Right forelimb (tissue), 1 donor: ENCODE data around the gene DTWD2.
"Not testable (repeated sequence)": the region's sequence is repeated elsewhere in the genome, so short reads cannot be mapped to it uniquely, and the experiment has no call there.

ENCODE experiments used
- DNase-seq: peaks from one replicate; pipeline ENCODE4 v3.0.0-alpha.2; 2018

DTWD2 gene

DNA sequence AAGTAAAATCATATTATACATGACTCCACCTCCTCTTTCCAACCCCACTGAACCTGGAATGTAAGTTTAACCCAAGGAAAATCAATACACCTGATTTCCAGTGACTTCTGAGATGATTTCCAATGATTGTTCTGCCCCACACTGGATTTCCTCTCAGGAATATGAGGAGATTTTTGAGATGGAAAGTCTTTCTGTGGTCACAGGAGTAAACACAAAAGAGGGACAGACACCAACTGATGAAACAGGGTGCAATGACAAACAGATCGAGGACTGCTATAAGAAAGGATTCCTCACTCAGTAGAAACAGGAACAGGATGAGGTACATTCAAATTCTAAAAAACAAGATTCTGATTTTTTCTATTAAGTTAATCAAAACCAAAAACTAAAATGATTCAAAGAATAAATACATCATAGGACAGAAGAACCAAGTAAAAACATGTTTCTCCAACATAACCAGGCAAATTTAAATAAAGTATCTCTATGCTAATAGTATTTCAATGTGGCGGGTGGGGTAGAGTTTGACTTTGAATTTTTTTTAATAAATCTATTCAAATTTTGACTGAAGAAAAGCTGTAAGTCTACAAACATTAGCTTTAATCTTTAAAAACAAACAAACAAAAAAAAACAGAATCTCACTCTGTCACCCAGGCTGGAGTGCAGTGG lies 42.1 kb downstream of the DTWD2 start:
- no peak for DNase-seq

DNA sequence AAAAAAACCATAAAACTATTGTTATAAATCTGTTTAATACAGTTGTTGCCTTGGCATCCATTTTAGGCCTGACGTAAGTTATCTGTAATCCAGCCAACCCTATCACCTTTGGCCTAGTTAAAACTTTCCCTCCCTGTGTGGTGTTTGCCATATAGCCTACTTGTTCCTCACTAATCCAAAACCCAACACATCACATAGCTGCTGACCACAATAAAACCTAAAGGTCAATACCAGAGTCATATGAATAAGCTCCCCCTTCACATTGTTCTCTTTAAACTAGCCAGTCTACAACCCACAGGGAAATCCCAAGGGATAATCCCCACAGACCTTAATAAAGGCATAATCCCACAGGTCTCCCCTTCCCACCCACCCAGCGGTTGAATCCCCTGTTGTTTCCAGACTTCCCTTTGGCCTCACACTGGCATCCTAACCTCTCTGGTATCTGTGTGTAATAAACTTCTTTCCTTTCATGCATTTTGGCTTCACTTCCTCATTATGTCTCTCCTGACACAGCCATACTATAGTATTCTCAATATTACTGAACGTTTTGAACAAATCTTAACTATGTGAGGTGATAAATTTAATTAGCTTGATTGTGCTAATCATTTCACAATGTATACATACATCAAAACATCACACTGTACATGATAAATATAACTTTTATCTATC lies 50.8 kb downstream of the DTWD2 start:
- no peak for DNase-seq

DNA sequence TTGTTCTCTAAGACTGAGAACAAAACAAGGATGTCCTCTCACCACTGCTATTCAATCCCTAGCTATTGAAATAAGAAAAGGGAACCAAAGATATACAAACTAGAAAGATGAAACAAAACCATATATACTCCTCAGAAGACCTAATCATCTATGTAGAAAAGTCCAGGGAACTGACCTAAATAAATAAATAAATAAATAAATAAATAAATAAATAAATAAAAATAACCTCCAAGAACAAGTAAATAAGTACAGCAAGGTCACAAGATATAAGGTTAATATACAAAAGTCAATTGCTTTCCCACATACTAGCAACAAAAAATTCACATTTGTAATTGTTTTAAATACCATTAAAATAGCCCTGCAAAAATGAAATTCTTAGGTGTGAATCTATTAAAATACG lies 54.6 kb downstream of the DTWD2 start:
- DNase-seq, result no peak

DNA sequence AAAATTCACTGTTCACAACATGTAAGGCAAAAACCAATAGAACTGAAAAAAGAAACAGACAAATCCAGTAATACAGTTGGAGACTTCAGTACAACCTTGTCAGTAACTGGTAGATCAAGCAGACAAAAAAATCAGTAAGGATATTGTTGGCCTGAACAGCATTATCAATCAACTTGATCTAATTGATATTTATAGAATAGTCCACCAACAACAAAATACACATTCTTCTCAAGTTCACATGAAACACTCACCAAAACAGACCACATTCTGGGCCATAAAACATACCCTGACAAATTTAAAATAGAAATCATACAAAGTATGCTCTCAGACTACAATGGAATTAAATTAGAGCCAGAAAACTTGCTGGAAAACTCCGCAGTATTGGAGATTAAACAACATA lies 56.8 kb downstream of the DTWD2 start:
- no peak for DNase-seq

DNA sequence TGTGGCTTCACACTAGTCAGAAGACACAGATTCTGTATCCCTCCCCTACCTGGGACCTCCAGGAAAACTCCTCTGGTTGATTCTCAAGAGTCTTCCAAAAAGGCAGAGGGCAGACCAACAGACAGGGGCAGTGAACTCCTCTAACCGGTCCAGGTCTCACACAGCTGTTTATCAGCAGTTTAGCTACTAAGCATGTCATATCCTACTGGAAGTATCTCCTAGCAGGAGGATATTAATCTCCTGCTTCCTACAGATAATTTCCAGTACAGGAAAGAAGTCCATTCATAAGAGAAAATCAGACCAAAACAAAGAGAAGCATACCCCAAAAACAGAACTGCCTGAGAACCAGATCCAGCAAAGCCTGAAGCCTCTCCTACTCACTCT lies 64.3 kb downstream of the DTWD2 start:
- no peak for DNase-seq

DNA sequence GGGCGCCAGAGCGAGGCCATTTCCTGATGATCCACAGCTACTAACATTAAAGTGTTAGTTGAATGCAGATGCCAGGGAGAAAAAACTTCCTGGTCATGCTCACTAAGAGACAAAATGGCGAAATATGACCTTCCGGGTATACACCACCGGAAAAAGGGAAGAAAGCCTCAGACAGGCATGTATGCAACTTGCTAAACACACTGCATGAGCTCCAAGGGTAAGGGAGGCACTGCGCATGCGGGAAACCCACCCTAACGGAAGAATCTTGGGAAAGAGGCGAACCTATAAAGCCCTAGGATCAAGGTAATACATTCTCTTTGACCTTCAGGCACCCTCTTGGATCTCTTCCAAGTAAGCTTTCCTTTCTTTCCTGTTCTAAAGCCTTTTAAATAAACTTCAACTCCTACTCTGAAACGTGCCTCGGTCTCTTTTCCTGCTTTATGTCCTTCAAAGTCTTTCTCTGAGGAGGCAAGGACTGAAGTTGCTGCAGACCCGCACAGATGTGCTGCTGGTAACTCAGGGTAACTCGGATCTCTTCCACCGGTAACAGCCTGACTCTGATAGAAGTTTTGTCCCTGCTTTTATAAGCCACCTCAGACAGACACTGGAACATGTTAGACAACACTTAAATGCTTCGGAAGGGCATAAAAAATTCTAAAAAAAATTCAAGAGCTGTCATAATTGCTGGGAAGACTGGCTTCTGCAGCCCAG lies 64.9 kb downstream of the DTWD2 start:
- no peak for DNase-seq

DNA sequence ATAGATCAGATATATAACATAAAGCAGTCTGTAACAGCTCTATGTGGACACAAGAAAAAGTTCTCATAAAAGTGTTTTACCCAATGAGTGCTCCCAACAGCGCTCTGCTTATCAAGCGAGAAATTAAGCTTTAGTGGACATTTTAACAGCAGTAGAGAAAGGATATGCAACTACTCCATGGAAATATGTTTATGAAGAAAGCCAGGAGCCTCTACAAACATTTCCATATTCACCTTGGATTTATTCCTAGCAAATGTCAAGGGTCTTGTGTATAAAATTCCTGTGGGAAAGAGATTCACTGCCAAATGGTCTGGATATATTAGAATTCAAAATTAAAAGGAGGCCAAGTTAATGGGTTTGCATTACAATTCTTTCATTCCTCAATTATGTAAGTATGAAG lies 66.5 kb downstream of the DTWD2 start:
- no peak for DNase-seq

DNA sequence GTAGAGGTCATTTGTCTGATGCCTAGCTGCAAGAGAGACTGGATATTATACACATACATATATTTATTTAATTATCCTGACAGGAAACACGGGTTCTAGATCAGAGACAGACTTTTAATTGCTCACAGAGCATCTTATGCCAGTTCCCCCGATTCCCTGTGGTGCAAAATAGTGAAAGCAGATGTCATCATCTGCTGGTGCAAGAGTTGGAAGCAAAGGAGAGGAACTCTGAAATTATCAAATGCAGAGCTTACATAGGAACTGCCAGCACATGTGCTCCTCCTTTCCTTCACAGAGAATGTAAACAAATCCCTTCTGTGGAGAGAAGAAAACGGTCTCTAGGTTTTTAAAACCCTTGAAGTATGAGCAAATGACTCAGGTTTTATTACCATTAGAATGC lies 69.3 kb downstream of the DTWD2 start:
- no peak for DNase-seq

DNA sequence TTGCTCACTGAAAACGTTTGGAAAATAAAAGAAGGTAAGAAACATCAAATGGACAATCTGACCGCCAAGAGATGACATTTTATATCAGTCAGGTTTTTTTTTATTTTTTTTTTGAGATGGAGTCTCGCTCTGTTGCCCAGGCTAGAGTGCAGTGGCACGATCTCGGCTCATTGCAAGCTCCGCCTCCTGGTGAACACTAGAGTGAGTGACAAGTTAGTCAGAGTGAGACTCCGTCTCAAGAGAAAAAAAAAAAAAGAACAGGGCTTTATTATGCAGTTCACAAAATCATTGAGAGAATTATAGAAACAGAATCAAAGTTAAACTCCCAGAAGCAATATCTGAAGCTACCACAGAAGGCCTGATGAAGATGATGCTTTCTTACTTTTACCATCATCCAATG lies 70.1 kb downstream of the DTWD2 start:
- no peak for DNase-seq

DNA sequence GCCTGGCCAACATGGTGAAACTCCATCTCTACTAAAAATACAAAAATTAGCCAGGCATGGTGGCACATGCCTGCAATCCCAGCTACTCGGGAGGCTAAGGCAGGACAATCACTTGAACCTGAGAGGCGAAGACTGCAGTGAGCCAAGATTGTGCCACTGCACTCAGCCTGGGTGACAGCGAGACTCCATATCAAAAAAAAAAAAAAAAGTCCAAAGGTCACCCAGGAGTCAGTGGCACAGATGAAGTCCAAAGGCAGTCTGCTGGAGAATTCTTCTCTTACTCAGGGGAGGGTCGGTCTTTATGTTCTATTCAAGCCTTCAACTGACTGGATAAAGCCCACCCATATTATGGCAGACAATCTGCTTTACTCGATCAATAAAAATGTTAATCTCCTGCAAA lies 80.8 kb downstream of the DTWD2 start:
- not testable (repeated sequence) for DNase-seq

DNA sequence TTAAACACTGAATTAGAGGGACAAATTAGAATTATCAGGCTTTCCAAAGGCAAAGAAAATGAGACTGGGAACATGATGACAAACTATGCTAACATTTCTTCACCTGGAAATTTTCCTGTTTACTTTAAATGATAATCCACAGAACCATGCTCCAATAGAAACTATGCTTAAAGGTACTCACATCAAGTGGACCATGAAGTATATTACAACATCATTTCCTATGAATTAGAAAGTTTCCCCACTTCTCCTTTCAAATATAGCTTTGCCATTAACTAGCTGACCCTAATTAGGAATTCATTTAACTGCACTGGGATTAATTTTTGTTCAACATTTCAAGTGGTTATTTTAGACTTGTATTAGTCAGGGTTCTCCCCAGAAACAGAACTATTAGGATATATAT lies 81.4 kb downstream of the DTWD2 start:
- DNase-seq, result no peak

DNA sequence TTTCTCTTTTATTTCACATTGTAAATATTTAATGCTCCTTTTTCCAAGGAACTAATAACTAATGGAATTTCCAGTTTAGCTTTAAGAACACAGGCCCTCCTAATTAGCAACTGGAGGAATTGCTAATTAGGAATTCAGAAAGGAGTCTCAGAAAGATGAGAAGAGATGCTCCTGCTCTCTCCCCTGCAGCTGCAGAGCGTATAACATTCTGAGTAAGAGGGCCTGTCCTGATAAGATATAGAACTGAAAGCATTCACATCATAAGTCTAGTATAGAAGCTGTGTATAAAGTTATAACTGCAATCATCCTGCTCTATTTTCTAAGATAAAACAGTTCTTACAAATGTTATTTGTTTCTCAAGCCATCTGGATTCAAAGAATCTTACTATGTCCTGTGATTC lies 83.2 kb downstream of the DTWD2 start:
- DNase-seq, result no peak

DNA sequence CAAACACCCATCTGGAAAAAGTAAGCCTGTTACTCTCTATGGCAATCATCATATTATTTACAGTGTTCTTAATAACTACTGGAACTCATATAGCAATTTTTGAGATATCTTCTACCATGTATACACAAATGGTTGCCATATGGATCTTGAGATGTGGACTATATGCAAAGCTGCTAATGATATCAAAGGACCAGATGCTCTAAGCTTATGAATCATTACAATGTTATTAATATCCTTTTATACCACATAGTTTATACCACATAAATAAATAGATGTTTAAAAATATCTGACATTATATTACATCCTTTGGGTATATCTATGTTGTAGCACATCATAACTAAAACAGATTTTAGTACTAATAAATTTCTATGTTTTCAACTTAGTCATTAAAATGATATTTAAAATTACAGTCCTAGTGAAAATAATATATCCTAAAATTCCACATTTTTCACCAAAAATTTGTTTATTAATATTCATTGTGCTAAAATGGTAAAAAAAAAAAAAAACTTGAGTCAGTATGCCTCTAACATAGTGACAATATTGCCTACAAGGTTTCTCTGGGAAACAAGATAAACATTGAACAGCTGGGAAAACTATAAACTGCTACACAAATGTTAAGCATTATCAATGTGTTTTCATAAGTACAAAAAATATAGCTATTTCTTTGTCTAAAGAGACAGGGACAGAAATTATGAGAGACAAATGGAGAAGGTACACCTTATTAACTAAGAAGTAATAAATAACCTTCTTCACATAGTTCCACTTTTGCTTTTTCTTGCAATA lies 85.5 kb downstream of the DTWD2 start:
- DNase-seq, result no peak

DNA sequence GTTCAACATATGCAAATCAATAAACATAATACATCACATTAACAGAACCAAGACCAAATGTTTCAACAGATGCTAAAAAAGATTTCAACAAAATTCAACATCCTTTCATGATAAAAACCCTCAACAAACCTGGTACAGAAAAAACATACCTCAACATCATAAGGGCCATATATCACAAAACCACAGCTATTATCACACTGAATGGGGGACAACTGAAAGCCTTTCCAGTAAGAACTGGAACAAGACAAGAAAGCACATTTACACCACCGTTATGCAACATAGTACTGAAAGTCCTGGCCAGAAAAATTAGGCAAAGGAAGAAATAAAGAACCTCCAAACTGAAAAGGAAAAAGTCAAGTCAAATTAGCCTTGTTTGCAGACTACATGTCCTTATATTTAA lies 93.6 kb downstream of the DTWD2 start:
- no peak for DNase-seq

DNA sequence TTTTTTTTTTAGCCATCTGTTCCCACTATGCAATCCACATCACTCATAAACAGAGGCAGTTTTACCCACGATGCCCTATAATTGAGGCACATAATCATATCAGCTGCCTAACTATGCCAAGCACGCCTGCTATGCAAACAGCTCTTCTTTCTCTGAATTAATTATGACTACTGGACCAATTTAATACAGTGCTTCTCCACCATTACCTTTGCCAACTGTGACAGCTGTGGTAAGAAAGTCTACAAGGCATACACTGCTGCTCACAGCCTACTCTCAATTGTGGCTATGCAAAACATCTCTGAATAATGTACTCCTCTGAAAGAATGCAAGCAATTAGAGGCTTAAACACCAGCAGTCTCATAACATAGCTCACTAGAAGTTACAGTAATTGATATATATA lies 97.1 kb downstream of the DTWD2 start:
- DNase-seq, result no peak

DNA sequence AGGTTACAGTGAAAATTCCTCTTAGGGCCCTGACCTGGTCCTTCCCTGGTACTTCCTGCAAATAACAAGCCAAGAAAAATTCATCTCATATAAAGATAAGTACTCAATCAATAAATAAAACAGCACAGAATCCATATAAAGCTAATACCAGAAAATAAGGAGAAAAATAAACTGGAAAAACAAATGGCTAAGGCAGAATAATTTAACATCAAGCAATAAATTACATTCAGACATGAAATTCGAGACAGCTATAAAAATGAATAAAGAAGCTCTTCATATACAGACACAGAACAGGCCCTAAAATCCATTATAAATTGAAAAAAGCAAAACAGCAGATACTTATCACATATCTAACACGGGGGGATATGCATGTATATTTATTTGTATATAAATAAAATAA lies 99.2 kb downstream of the DTWD2 start:
- no peak for DNase-seq

DNA sequence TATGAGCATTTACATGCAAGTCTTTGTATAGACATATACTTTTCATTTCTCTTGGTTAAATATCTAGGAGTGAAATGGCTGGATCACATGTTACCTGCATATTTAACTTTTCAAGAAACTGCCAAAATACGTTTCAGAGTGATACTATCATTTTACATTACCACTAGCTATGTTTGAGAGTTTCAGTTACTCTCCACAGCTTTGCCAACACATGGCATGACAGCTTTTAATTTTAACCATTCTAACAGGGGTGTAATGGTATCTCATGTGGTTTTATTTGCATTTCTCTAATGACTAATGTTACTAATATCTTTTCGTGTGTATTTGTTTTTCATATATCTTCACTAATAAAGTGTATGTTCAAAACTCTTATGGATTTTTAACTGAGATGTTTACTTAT lies 99.8 kb downstream of the DTWD2 start:
- DNase-seq, result no peak

DNA sequence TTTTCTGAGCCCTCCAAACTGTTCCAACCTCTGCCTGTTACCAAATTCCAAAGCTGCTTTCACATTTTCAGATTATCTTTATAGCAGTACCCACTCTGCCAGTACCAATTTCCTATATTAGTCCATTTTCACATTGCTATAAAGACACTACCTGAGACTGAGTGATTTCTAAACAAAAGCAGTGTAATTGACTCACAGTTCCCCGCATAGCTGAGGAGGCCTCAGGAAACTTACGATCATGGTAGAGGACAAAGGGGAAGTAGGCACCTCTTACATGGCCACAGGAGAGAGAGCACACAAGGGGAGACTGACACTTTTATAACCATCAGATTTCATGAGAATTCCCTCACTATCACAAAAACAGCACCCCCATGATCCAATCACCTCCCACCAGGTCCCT lies 105.0 kb downstream of the DTWD2 start:
- DNase-seq, result no peak

DNA sequence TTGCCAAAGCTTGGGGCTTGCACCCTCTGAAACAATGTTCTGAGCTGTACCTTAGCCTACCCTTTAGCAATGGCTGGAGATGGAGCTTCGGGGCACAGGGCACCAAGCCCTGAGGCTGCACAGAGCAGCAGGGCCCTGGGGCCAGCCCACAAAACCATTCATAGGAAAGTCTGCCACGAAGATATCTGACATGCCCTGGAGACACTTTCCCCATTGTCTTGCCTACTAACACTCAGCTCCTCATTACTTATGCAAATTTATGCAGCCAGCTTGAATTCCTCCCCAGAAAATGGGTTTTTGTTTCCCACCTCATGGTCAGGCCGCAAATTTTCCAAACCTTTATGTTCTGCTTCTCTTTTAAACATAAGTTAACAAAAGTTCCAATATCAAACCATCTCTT lies 105.7 kb downstream of the DTWD2 start:
- no peak for DNase-seq

DNA sequence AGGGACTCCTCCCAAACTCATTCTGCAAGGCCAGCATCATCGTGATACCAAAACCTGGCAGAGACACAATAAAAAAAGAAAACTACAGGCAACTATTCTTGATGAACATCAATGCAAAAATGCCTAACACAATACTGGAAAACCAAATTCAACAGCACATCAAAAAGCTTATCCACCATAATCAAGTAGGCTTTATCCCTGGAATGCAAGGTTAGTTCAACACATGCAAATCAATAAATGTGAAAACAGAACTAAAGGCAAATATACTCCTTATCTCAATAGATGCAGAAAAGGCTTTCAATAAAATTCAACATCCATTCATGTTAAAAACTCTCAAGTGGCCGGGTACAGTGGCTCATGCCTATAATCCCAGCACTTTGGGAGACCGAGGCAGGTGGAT lies 111.5 kb downstream of the DTWD2 start:
- DNase-seq, result not testable (repeated sequence)

DNA sequence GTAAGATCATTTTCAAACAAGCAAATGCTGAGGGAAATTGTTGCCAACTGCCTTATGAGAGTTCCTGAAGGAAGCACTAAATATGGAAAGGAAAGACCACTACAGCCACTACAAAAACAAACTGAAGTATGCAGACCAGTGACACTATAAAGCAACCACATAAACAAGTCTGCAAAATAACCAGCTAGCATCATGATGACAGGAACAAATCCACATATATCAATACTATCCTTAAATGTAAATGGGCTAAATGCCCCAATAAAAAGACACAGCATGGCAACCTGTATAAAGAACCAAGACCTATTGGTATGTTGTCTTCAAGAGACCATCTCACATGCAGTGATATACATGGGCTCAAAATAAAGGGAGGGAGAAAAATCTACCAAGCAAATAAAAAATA lies 113.2 kb downstream of the DTWD2 start:
- no peak for DNase-seq

DNA sequence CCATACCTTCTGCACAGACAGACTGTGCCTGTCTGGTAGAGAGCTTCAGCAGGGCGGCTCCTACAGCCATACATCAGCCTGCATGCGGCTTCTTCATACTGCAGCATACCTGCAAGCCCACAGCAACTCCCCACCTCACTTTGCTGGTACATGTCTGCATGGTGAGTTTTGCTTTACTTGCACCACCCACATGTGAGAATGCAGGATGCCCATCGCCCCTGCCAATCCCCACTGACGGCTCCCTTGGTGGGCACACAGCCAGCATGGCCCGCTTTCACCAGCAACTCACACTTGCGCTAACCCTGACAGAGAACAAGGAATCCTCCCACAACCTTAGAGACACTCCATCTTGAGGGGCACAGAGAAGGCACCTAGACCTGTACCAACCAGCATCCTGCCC lies 114.9 kb downstream of the DTWD2 start:
- DNase-seq, result no peak

DNA sequence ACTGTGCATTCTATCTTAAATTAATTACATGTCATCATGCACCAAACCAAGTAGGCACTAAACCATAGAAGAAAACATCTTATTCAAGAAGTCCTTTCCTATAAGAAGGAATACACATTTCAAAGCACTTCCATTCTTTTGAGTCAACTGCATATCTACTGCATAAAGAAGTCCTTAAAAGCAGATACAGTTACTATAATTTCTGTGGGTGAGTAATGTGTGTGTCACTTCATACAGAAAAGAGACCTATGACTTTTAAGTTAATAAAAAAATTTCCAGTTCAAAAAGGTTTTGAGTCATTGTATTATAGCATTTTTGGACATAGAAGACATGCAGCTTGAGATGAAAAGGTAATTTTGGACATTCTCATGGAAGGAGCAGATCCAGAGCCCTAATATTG lies 125.0 kb downstream of the DTWD2 start:
- DNase-seq, result no peak

DNA sequence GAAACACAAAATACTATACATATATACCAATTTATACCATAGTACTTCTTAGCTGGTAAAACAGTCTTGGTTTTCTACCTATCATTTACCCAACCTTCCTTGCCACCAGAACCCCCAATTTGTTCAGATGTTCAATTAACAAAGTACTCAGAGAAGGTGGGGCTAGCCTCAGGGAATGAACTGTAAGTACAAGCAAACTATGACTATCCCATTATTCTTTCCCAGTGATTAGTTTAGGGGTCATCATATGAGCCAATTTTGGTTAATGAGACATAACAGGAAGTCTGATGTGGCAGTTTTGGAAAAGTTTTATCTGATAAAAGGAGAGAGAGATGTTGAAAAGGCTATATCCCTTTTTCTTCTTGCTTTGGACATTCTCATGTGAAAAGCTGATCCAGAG lies 125.8 kb downstream of the DTWD2 start:
- no peak for DNase-seq
